Limb (tissue), 2 donors: ENCODE data around the gene DNAJC11.
"Not testable (repeated sequence)": the region's sequence is repeated elsewhere in the genome, so short reads cannot be mapped to it uniquely, and the experiment has no call there.

Experiments used
- DNase-seq, 2 donors: peaks; one replicate each; pipeline ENCODE4 v3.0.0-alpha.2; 2016; ENCODE audit errors: extremely low spot score in 2 of 2

The DNAJC11 gene

GRCh38 chr1:6701437-6702153 is at the start of gene DNAJC11:
TSS of gene DNAJC11 (minus strand) at chr1:6701816. CDS start at chr1:6701800, 16 bp downstream.
- peak; percentile 91 to 93 for DNase-seq

GRCh38 chr1:6750490-6750889 is 48.9 kb upstream of the DNAJC11 start:
- no peak for DNase-seq

GRCh38 chr1:6747674-6748073 is 46.1 kb upstream of the DNAJC11 start:
- no peak for DNase-seq

- no peak for DNase-seq
Measured at GRCh38 chr1:6745073-6745472, 43.5 kb upstream of the DNAJC11 start.

GRCh38 chr1:6743189-6744101 is 41.8 kb upstream of the DNAJC11 start:
- peak; percentile 50 to 62 for DNase-seq

GRCh38 chr1:6742676-6743188 is 41.1 kb upstream of the DNAJC11 start:
- not testable (repeated sequence) for DNase-seq

GRCh38 chr1:6738987-6739676 is 37.5 kb upstream of the DNAJC11 start:
- no peak for DNase-seq

GRCh38 chr1:6732942-6733341 is 31.3 kb upstream of the DNAJC11 start:
- DNase-seq: no peak

- no peak for DNase-seq
Measured at GRCh38 chr1:6731905-6732304, 30.3 kb upstream of the DNAJC11 start.

GRCh38 chr1:6730880-6731279 is 29.3 kb upstream of the DNAJC11 start:
- DNase-seq: no peak

GRCh38 chr1:6730473-6730872 is 28.9 kb upstream of the DNAJC11 start:
- no peak for DNase-seq

GRCh38 chr1:6727535-6727934 is 25.9 kb upstream of the DNAJC11 start:
- peak; percentile 43 to 56 for DNase-seq

- DNase-seq: no peak
Measured at GRCh38 chr1:6726253-6726652, 24.6 kb upstream of the DNAJC11 start.

- no peak for DNase-seq
Measured at GRCh38 chr1:6724517-6725141, 23.0 kb upstream of the DNAJC11 start.

- no peak for DNase-seq
Measured at GRCh38 chr1:6723621-6724428, 22.2 kb upstream of the DNAJC11 start.

GRCh38 chr1:6711174-6711573 is 9.6 kb upstream of the DNAJC11 start:
- no peak for DNase-seq

GRCh38 chr1:6704746-6705145 is 3.1 kb upstream of the DNAJC11 start:
- DNase-seq: no peak

GRCh38 chr1:6703016-6703415 is 1.4 kb upstream of the DNAJC11 start:
- DNase-seq: no peak

- DNase-seq: no peak
Measured at GRCh38 chr1:6700853-6701436, 671 bp downstream of the DNAJC11 start.

- DNase-seq: not testable (repeated sequence)
Measured at GRCh38 chr1:6699915-6700314, 1.7 kb downstream of the DNAJC11 start.
